ENCODE results near the gene FLNB.

FLNB gene

DNA sequence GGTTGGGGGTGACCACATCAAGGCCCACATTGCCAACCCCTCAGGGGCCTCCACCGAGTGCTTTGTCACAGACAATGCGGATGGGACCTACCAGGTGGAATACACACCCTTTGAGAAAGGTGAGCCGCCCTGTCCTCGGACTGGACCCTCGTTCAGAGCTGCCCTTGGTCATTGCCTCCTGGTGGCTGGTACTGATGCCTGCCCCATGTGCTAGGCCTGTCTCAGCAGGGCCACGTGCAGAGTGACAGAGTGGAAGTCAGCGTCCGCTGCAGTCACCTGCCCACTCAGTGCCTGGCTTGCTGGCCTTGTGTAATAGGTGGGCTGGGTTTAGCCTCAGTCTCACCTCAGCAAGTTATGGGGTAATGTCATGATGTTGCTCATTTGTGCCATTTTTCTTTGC is 116.2 kb downstream of the FLNB start:
- in situ Hi-C loops (cut with HindIII; ENCODE audit: low sequenced_read_pairs), result no loop called here

DNA sequence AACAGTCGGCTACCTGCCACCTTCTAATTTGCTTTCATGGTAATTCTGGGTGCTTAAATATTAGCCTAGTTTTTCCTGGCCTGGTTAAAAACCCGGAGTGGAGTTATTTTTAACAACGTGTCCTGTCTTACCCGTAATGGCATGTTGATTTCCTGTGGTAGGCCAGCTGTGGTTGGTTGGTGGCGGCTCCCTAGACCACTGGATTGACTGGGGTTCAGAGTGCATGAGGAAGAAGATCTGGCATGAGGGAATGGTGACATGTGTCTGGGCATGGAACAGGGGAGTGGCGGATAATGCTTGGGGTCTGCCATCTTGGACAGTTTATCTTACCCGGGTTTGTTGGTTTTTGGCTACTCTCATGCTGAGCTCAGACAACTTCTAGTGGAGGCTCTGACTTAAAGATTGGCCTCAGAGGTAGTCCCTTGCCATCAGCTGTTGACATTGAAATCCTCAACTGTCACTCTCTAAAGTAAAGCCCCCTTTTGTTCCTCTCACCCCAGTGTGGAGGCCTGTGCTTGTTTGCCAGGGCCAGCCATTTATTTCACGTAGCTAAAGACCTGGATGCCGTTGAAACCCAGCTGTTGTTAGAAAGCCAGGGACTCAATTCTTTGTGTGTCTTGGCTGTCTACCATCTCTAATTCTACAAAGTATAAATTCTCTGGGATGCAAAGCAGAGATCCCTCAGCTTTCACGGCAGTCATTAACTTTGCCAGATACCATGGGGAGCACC is 121.0 kb downstream of the FLNB start:
- in situ Hi-C loops (cut with HindIII; ENCODE audit: low sequenced_read_pairs), result no loop called here

DNA sequence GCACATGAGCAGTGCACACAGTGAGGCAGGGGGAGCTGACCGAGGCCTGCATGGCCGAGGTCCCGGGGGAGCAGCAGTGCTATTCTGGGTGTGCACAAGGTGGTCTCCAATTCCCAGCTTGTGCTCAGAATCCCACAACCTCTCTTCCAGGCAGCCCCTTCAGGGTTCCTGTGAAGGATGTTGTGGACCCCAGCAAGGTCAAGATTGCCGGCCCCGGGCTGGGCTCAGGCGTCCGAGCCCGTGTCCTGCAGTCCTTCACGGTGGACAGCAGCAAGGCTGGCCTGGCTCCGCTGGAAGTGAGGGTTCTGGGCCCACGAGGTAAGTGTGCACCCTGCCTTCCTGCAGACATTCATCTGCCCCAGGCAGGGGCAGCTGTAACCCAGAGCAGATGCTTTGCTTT is 122.4 kb downstream of the FLNB start:
- in situ Hi-C loops (cut with HindIII; ENCODE audit: low sequenced_read_pairs), result no loop called here

DNA sequence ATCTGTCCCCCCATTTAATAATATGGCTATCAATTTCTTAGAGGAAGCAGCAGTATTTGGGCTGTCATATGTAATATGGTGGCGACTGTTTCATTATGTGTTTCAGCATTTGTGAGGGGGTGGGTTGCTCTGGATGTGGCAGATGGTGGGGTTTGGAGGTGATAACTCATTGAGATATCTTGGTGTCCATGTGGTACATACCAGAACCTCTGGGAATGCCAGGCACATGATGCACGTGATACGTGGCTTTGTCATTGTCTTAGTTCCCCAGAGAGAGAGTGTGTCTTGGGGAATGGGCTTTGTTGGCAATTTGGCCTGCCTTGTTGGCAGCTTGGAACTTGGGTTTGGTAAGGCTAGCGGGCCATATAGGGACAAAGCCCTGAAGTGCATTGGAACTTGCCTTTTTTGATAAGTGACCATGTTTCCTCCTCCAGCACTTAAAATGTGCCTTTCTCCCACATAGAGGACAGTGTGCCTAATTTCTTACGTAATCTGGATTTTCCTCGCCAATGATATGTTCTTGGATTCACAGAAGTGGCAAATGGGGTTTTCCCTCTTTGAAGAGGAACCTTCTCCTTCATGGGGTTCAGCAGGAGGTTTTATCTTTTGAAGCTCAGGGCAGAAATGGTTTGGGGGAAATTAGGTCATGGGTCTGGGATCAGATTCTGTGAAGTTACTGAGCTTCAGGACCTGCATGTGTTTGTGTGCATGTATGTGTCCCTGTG is 123.0 kb downstream of the FLNB start:
- in situ Hi-C loops (cut with HindIII; ENCODE audit: low sequenced_read_pairs), result no loop called here

DNA sequence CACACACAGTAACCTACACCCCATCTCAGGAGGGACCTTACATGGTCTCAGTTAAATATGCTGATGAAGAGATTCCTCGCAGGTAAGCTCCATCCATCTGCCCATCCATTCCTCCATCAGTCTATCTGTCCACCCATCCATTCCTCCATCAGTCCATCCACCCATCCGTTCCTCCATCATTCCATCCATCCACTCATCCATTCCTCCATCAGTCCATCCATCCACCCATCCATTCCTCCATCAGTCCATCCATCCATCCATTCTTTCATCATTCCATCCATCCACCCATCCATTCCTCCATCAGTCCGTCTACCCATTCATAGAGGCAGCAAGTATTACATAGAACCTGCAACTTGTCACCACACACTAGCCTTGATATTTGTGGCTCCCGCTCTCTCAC is 124.6 kb downstream of the FLNB start:
- in situ Hi-C loops (cut with HindIII; ENCODE audit: low sequenced_read_pairs), result no loop called here

DNA sequence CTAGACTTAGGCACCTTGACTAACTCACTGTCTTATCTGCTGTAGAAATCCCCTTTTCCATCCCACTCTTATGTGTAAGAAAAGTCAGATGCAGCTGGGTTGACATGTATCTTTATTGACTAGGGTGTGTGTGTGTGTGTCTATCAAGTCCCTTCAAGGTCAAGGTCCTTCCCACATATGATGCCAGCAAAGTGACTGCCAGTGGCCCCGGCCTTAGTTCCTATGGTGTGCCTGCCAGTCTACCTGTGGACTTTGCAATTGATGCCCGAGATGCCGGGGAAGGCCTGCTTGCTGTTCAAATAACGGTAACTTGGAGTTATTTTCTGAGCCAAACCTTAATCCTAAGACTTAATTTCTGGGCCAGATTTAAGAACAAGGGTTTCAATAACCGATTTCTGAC is 126.2 kb downstream of the FLNB start:
- in situ Hi-C loops (cut with HindIII; ENCODE audit: low sequenced_read_pairs), result no loop called here

DNA sequence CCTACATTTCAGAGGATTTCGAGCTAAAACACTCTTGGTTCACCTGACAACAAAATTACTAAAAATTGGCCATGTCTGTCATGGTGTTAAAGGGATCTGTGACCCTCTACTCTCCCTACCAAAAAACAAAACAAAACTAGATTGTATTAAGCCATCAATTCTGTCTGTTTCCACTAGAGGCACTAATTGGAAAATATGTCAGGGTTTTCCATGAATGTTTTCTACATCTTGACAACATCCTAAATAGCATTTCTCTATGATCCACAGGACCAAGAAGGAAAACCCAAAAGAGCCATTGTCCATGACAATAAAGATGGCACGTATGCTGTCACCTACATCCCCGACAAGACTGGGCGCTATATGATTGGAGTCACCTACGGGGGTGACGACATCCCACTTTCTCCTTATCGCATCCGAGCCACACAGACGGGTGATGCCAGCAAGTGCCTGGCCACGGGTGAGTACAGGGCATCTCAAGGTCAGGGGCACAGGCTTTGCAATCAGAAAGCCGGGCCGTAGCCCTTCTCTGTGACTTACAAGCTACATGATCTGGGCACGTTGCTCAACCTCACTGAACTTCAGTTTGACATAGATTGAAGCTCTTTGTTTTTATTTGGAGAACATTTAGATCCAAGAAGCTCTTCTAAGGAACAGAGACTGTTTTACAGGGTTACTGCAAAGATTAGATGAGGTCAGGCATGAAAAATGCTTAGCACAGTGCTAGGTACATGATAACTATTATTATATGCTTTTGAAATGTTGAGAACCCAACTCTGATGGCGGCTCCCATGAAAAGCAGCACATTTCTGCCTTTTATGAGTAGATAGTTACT is 127.7 kb downstream of the FLNB start:
- in situ Hi-C loops (cut with HindIII; ENCODE audit: low sequenced_read_pairs), result no loop called here

DNA sequence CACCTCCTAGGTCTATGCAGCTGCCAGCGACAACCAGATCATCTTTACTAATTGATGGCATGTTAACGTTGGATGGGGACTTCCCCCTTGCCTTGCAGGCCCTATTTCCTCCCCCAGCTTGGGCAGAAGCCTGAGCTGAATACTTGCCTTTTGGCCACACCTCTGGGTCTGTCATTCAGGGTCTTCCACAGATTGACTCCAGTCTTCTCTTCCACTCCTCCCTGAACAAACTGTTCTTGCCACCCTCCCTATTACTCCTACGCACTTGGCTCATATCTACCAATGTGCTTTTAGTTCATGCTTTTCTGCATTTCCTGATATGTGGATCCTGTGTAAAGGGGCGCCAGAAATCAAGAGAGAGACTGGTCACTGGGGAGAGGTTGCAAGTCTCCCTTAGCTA is 129.1 kb downstream of the FLNB start:
- in situ Hi-C loops (cut with HindIII; ENCODE audit: low sequenced_read_pairs), result no loop called here

DNA sequence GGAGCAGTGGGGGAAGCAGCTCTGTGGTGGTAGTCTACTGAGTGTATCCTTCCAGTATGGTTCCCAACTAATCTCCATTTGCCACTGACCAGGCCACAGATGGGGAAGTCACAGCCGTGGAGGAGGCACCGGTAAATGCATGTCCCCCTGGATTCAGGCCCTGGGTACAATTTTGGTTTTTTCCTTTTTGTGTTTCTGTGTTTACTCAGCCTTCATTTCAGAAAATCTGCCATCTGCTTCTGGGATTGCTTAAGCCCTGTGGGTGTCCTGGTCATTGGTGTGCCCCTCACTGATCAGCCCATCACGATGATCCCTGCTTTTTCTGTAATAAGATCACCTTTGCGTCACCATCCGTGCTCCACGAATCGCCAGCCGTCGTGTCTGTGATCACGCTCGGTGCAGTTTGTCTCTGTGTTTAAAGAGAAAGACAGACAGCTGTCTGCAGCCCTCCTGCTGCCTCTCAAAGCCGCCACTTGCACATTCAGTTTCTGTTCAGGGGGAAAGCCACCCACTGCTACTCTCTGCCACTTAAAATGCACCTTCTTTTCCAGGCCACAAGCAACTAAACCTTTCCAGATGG is 133.6 kb downstream of the FLNB start:
- in situ Hi-C loops (cut with HindIII; ENCODE audit: low sequenced_read_pairs), result no loop called here

DNA sequence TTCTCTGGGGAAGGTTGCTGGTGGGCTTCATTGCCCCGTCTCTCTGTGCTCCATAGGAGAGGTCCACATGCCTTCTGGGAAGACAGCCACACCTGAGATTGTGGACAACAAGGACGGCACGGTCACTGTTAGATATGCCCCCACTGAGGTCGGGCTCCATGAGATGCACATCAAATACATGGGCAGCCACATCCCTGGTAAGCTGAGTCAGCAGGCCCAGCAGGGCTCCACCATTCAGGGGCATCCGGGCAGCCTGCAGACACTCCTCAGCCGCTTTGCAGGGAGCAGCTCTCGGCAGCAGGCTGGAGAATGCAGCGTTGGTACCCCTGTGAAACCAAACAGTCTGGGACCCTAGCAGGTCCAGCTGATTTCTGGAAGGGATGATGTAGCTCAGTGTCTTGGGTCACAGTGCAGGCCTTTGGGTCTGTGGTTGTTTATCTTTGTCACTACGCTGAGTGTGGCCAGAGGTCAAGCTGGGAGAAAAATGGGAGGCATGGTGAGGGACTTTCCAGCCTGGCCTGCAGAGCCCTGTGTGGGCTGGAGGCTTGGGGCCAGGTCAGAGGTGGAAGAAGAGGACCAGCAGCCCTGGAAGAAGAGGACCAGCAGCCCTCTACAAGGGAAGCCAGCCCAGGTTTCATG is 135.3 kb downstream of the FLNB start:
- in situ Hi-C loops (cut with HindIII; ENCODE audit: low sequenced_read_pairs), result no loop called here

DNA sequence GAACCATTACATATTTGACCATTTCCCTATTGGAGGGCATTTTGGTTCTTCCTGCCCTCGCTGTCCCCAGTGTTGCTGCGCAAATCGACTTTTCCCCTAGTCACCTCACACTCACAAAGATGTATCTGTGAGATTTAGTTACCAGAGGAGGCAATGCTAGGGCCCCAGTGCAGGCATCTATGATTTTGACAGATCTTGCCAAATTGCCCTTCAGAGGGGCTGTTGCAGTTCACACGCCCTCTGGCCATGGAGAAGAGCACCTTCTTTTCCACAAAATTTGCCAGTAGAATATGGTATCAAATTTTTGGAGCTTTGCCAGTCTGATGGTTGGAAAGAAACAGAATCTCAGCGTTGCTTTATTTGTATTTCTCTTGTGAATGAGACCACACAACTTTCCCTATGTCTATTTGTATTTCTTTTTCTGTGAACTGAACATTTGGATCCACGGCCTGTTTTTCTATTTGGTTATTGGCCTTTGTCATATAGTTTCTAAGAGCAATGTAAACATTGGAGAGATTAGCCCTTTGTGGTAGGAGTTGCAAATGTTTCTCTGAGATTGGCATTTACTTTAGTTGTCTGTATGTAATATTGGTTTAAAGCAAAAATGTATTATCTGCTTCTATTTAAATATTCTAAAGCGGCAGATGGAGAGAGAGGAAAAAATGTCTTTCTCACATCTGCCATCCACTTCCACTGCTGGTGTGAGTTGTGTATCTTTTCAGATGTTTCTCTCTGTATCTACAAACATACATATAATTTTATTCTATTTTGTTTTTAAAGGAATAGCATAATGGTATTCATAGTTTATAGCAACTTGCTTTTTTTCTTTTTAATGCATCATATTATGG is 136.5 kb downstream of the FLNB start:
- in situ Hi-C loops (cut with HindIII; ENCODE audit: low sequenced_read_pairs), result no loop called here

DNA sequence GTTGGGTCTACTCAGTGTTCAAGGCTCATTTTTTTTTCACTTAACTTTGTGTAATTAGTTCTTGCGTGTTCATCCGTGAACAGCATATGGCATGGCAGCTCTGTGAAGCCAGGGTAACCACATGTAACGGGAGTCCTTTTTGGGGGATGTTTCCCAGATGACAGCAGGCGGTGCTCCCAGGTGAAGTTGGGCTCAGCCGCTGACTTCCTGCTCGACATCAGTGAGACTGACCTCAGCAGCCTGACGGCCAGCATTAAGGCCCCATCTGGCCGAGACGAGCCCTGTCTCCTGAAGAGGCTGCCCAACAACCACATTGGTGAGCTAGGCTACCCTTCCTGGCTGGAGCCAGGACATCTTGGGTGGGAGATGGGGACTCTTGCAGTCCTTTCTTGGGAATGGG is 139.8 kb downstream of the FLNB start:
- in situ Hi-C loops (cut with HindIII; ENCODE audit: low sequenced_read_pairs), result no loop called here

DNA sequence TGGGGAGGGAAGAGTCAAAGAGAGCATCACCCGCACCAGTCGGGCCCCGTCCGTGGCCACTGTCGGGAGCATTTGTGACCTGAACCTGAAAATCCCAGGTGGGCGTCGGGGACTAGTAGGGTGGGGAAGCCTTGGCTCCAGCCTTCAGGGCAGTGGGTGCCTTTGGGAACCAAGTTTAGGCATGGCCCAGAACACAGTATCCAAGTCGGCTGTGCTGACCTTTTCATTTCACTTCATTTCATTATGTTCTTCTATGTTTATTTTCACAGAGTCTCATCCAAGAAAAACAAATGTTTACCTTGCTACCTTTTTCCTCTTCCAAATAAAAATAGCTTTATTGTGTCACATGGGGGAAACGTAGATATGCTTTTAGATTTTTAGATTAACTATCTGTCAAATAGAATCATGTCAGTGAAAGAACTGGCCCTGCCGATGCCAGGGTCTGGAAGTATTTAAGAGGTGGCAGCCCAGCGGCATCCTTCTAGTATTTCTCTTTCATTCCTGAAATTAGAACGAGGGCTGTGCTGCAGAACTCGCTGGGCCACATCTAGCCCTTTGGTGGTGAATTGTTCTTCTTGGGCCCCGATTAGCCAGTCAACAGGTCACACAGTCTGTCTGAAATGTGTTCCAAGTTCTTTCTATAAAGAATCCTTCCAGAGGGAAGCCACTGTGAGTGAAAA is 142.0 kb downstream of the FLNB start:
- in situ Hi-C loops (cut with HindIII; ENCODE audit: low sequenced_read_pairs), result loop anchor here (5.0 kb wide), 2 partner anchors 58 to 213 kb away; no protein-coding TSS in a partner anchor

DNA sequence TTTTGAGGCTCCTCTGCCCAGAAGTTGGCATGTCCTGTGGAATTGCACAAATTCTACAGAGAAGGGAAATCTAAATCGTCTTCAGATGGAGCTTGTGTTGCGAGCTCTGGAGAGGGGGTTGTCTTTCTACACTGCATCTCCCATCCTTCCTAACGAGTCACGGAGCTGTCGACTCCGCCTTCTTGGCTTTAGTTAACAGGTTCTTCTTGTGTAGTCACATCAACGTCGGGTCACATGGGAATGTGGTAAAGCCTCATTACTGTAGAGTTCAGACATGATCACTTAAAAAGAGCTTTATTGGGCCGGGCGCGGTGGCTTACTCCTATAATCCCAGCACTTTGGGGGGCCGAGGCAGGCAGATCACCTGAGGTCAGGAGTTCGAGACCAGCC is 142.6 kb downstream of the FLNB start:
- in situ Hi-C loops (cut with HindIII; ENCODE audit: low sequenced_read_pairs), result loop anchor here (5.0 kb wide), 2 partner anchors 59 to 214 kb away; no protein-coding TSS in a partner anchor

DNA sequence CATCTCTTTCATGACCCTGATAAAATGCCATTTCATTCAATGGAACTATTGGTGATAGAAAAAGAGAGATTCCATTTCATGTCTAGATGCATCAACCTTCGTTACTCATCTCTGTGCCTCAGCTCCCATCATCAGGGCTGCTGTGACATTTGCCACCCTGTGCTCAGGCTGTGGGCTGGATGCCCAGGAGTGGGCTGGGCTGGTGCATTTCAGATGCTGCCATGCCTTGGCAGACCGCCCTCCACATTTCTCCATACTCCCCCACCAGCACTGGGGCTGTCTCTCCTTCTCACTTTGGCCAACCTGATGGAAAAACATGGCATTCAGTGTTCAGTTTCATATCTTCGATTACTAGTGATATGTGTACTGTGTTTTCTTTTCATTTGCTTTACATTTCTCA is 143.4 kb downstream of the FLNB start:
- in situ Hi-C loops (cut with HindIII; ENCODE audit: low sequenced_read_pairs), result loop anchor here (5.0 kb wide), 2 partner anchors 59 to 214 kb away; no protein-coding TSS in a partner anchor

DNA sequence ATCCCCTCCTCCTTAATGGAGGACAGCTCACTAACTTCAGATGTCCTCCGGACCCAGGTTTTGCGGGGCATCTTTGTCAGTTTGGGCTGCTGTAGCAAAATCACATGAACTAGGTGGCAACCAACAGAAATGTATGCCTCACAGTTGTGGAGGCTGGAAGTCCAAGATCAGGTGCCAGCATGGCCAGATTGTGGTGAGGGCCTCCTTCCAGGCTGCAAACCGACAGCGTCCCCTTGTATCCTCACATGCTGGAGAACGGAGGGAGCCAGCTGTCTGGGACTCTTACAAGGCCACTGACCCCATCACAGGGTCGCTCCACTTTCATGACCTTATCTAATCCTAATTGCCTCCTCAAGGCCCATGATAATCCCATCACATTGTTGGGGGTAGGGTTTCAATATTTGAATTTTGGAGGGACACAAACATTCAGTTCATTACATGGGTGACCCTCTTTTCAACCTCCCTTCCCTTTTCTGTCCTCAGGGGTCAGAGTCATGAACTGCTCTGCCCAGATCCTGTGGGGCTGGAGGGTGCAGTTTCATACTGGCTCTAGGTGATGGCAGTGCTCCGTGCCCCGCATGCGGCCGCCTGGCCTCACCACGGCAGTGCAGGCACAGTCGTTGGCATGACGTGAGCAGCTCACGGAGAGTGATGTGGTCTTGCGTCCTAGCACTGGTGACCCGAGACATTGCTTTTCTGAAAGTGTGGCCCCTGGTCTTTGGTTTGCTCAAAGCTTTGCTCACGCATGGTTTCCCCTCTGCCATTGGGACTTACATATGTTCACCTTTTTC is 144.2 kb downstream of the FLNB start:
- in situ Hi-C loops (cut with HindIII; ENCODE audit: low sequenced_read_pairs), result loop anchor here (5.0 kb wide), 2 partner anchors 60 to 215 kb away; no protein-coding TSS in a partner anchor

DNA sequence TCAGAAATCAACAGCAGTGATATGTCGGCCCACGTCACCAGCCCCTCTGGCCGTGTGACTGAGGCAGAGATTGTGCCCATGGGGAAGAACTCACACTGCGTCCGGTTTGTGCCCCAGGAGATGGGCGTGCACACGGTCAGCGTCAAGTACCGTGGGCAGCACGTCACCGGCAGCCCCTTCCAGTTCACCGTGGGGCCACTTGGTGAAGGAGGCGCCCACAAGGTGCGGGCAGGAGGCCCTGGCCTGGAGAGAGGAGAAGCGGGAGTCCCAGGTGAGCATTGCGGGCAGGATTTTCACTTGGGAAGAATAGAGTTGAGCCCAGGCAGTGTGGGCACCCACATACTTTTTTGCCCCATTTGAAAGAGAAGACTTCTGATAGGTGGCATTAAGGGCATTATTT is 145.1 kb downstream of the FLNB start:
- in situ Hi-C loops (cut with HindIII; ENCODE audit: low sequenced_read_pairs), result loop anchor here (5.0 kb wide), 2 partner anchors 61 to 216 kb away; no protein-coding TSS in a partner anchor
